GM19438 (cell line): ENCODE data around the gene SRCAP.

Experiments used
- ATAC-seq: cut with Tn5 transposase; IDR thresholded peaks from one replicate; pipeline ENCODE4 v1.9.1; 2021; ENCODE audit warnings: low read depth; ENCODE audit not compliant: unreplicated experiment

Gene SRCAP

GRCh38 chr16:30786936-30787612 is 88.1 kb downstream of the SRCAP start, which contains the start of gene ZNF629:
ZNF629 (minus strand) TSS chr16:30787205; CDS start chr16:30784482, 2,723 bp downstream.
- no peak for ATAC-seq

DNA sequence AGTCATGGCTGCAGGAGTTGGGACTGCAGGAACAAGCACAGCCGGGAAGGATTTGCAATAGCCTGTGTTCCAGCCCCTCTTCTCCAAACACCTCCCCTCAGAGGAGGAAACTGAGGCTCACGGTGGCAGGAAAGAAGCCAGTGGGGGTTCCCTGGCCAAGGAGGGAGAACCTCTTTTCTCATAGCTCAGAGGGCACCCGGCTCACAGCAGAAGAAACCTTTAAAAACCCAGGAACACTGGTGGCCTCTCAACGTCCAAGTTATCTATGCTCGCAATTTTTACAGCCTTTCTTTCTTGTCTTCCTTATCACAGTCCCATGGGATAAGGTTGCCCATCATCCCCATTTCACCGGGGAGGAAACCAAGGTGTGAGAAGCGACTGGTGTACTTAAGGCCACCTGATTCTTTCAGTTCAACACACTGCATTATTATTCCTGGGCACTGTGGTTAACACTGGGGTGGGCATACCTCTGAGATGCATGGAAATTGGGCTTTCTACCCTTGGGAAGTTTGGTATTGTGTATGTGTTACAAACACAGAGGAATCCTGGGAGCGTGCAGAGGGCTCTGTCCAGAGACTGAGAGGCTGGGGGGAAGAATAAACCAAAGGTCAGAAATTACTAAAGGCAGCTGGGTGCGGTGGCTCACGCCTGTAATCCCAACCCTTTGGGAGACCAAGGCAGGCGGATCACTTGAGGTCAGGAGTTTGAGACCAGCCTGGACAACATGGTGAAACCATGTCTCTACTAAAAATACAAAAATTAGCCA is 88.8 kb downstream of the SRCAP start:
- ATAC-seq: no peak
